IMR-90 (cell line): Measurements from ENCODE around the gene JPT1. TPM values are rescaled to one million over a fixed set of nuclear protein-coding genes. Genes with fewer than 3 reads are reported as not detected.

ENCODE experiments used
- ATAC-seq: fragments of 200-7000 bp; cut with Tn5 transposase; 2 replicates; pipeline ENCODE4 v1.9.1; 2020; ENCODE audit warnings: low read depth, mild to moderate bottlenecking, moderate library complexity
- BruUV-seq: library from RNA; stranded (reverse); fragments of 400-500 nt; replicated peaks from 2 replicates; lab custom pipeline; 2021; lab: Mats Ljungman, UMichigan
- CTCF ChIA-PET: fragments of 300-600 bp; formaldehyde crosslinking; extraction: SDS; loops from one replicate; lab custom pipeline; 2021; ENCODE audit warnings: antibody characterized with exemption; lab: Yijun Ruan, JAX
- POLR2A ChIA-PET: fragments of 300-600 bp; sonication (Branson Sonifier 250); formaldehyde crosslinking; loops from one replicate; lab custom pipeline; 2022; ENCODE audit warnings: antibody characterized with exemption; ENCODE audit not compliant: unreplicated experiment; lab: Charles Lee
- DNase-seq: peaks from one replicate; pipeline ENCODE4 v3.0.0; 2013
- H2AFZ ChIP-seq: replicated peaks from 2 replicates; pipeline ENCODE3; 2013; ENCODE audit warnings: low read length, mild to moderate bottlenecking; ENCODE audit not compliant: poor library complexity
- H2AK5ac ChIP-seq: 2 replicates; pipeline ENCODE4 v1.6.1; 2013; ENCODE audit warnings: low read depth, low read length, inconsistent platforms
- H2AK9ac ChIP-seq: replicated peaks from 2 replicates; pipeline ENCODE3; 2013; ENCODE audit warnings: mild to moderate bottlenecking, low read depth, low read length, moderate library complexity; ENCODE audit not compliant: poor library complexity
- H2BK120ac ChIP-seq: 2 replicates; pipeline ENCODE4 v1.6.1; 2013; ENCODE audit warnings: low read depth, low read length, inconsistent platforms
- H2BK15ac ChIP-seq: 3 replicates; pipeline ENCODE4 v1.6.1; 2013; ENCODE audit warnings: low read depth, low read length, inconsistent platforms
- H2BK20ac ChIP-seq: 2 replicates; pipeline ENCODE4 v1.6.1; 2013; ENCODE audit warnings: low read depth, mild to moderate bottlenecking, inconsistent platforms, low read length, moderate library complexity
- H2BK5ac ChIP-seq: 2 replicates; pipeline ENCODE4 v1.6.1; 2013; ENCODE audit warnings: mild to moderate bottlenecking, low read depth, low read length, inconsistent platforms; ENCODE audit not compliant: poor library complexity, severe bottlenecking
- H3K14ac ChIP-seq: replicated peaks from 2 replicates; pipeline ENCODE4 v1.6.1; 2013; ENCODE audit warnings: low read depth, low read length, inconsistent platforms
- H3K18ac ChIP-seq: 2 replicates; pipeline ENCODE4 v1.6.1; 2013; ENCODE audit warnings: low read depth, low read length, control low read depth
- H3K23ac ChIP-seq: 2 replicates; pipeline ENCODE4 v1.6.1; 2013; ENCODE audit warnings: low read depth, low read length, inconsistent platforms
- H3K27ac ChIP-seq: 2 replicates; pipeline ENCODE4 v1.5.1; 2013; ENCODE audit warnings: mild to moderate bottlenecking, control low read depth, low read length; ENCODE audit not compliant: insufficient read depth
- H3K27me3 ChIP-seq: 2 replicates; pipeline ENCODE4 v1.6.1; 2013; ENCODE audit warnings: low read length; ENCODE audit not compliant: control insufficient read depth, insufficient read depth
- H3K36me3 ChIP-seq: 2 replicates; pipeline ENCODE4 v1.6.1; 2013; ENCODE audit warnings: low read length, mixed read lengths; ENCODE audit not compliant: control insufficient read depth, insufficient read depth
- H3K4ac ChIP-seq: 2 replicates; pipeline ENCODE4 v1.6.1; 2013; ENCODE audit warnings: low read depth, low read length, inconsistent platforms
- H3K4me1 ChIP-seq: 2 replicates; pipeline ENCODE4 v1.6.1; 2013; ENCODE audit warnings: low read length, mixed read lengths; ENCODE audit not compliant: control insufficient read depth, insufficient read depth
- H3K4me2 ChIP-seq: 2 replicates; pipeline ENCODE4 v1.6.1; 2013; ENCODE audit warnings: low read depth, mild to moderate bottlenecking, control low read depth, low read length, moderate library complexity
- H3K4me3 ChIP-seq: 2 replicates; pipeline ENCODE4 v1.5.1; 2013; ENCODE audit warnings: low read depth, mild to moderate bottlenecking, control low read depth, low read length, moderate library complexity; ENCODE audit not compliant: insufficient read depth
- H3K56ac ChIP-seq: 2 replicates; pipeline ENCODE4 v1.6.1; 2013; ENCODE audit warnings: low read length, inconsistent platforms; ENCODE audit not compliant: insufficient read depth; ENCODE audit errors: extremely low read depth
- H3K79me1 ChIP-seq, 2 experiments: 2 replicates each; pipeline ENCODE4 v1.6.1; 2013; ENCODE audit warnings: low read length in 2 of 2, inconsistent platforms in 1 of 2, low read depth in 1 of 2
- H3K9ac ChIP-seq: 2 replicates; pipeline ENCODE4 v1.6.1; 2013; ENCODE audit warnings: low read depth, low read length, control low read depth
- H3K9me1 ChIP-seq: 2 replicates; pipeline ENCODE4 v1.6.1; 2013; ENCODE audit warnings: low read length, inconsistent platforms; ENCODE audit not compliant: insufficient read depth
- H3K9me3 ChIP-seq: 2 replicates; pipeline ENCODE4 v1.6.1; 2013; ENCODE audit warnings: low read length; ENCODE audit not compliant: control insufficient read depth, insufficient read depth
- H4K20me1 ChIP-seq: 2 replicates; pipeline ENCODE4 v1.6.1; 2013; ENCODE audit warnings: low read length, inconsistent platforms; ENCODE audit not compliant: insufficient read depth
- H4K5ac ChIP-seq: 2 replicates; pipeline ENCODE4 v1.6.1; 2013; ENCODE audit warnings: mild to moderate bottlenecking, low read depth, low read length, control low read depth
- H4K8ac ChIP-seq, 2 experiments: 2 replicates each; pipeline ENCODE4 v1.6.1; 2013; ENCODE audit warnings: low read depth in 2 of 2, low read length in 2 of 2, control low read depth in 1 of 2, inconsistent platforms in 1 of 2
- H4K91ac ChIP-seq: 2 replicates; pipeline ENCODE4 v1.6.1; 2013; ENCODE audit warnings: low read depth, low read length, inconsistent platforms; ENCODE audit not compliant: insufficient read depth
- CHD1 ChIP-seq: IDR thresholded peaks from 2 replicates; pipeline ENCODE4 v1.6.1; 2012; ENCODE audit warnings: low read depth, low read length, improper control_type of control experiment
- MAFK ChIP-seq: IDR thresholded peaks from 2 replicates; pipeline ENCODE4 v1.6.1; 2012; ENCODE audit warnings: low read depth, low read length, improper control_type of control experiment
- MXI1 ChIP-seq: IDR thresholded peaks from 2 replicates; pipeline ENCODE4 v1.6.1; 2012; ENCODE audit warnings: low read depth, mild to moderate bottlenecking, low read length, moderate library complexity, borderline replicate concordance
- SMC3 ChIP-seq: fragments of 150-350 bp; IDR thresholded peaks from 2 replicates; pipeline ENCODE4 v1.6.1; 2016; ENCODE audit warnings: low read depth, mild to moderate bottlenecking, antibody characterized with exemption, low read length, moderate library complexity
- WGBS, 2 experiments: methylation state at CpG; one replicate each; pipeline versions ENCODE4 v1.1.5 to v1.1.7; 2013; ENCODE audit warnings: missing lambda C conversion rate in 2 of 2; ENCODE audit not compliant: insufficient read length in 1 of 2; ENCODE audit errors: extremely low coverage in 2 of 2; 5-methylcytosine and 5-hydroxymethylcytosine counted together
- dilution Hi-C: fragments of 300-500 bp; cut with HindIII; formaldehyde crosslinking; loops from one replicate; pipeline ENCODE4 v1.14.3; 2018; ENCODE audit warnings: low sequenced_read_pairs; ENCODE audit not compliant: unreplicated experiment
- in situ Hi-C: fragments of 300-500 bp; cut with MboI; formaldehyde crosslinking; loops from 3 replicates; pipeline ENCODE4 v1.14.3; 2019; ENCODE audit warnings: low sequenced_read_pairs, inconsistent platforms, mixed read lengths
- intact Hi-C: fragments of 100-400 bp; cut with micrococcal nuclease; formaldehyde crosslinking; loops from 2 replicates; pipeline ENCODE4 v1.10.0; 2022
- polyA plus RNA-seq, 3 experiments: library from polyadenylated mRNA; depleted of rRNA; stranded (reverse); fragments of >200 nt; gene quantifications; 2 replicates each; pipeline ENCODE4 v1.2.3, GENCODE V29; 2012; ENCODE audit warnings: low replicate concordance in 1 of 3
- total RNA-seq: library from RNA; depleted of rRNA; stranded (reverse); fragments of >200 nt; gene quantifications from 2 replicates; pipeline ENCODE4 v1.2.3, GENCODE V29; 2012

The JPT1 gene
- total and polyA plus RNA-seq, 2 of the 4 experiments (the other 2 are of a cell fraction) = 118 to 272 TPM

GRCh38 chr17:75188614-75189013 lies 34.3 kb upstream of the JPT1 start:
- H3K79me1 ChIP-seq = peaks cover 3 to 7% of the 10 kb centered on the region in 2 experiments; a peak in 3 of 4 replicates
- no peaks in the 10 kb centered on the region for H4K20me1 ChIP-seq
- no peak overlapping the region for H2AK9ac ChIP-seq
- H2BK15ac ChIP-seq = no peak overlapping the region
- no peak overlapping the region for H2AFZ ChIP-seq
- no peak overlapping the region for H3K4ac ChIP-seq
- no peak overlapping the region for H3K4me3 ChIP-seq
- H4K8ac ChIP-seq = no peak overlapping the region
- H2BK5ac ChIP-seq = no peak overlapping the region
- no peak overlapping the region for H3K4me2 ChIP-seq
- no peak overlapping the region for H3K18ac ChIP-seq
- no peak overlapping the region for H2BK20ac ChIP-seq
- dilution Hi-C loops (no loop called here), intact Hi-C loops (no loop called here), in situ Hi-C loops (no loop called here)
- H3K56ac ChIP-seq = no peak overlapping the region
- no peak overlapping the region for H4K5ac ChIP-seq
- H3K36me3 ChIP-seq = no peaks in the 10 kb centered on the region
- H3K4me1 ChIP-seq = peaks cover 1% of the 10 kb centered on the region; the same call in 1 of the 2 replicates
- no peak overlapping the region for H4K91ac ChIP-seq
- H3K9me1 ChIP-seq = 0 out of 2 replicates have a peak, but pooled peaks cover 3% of the 10 kb centered on the region
- ChIA-PET CTCF (no interaction called here), POLR2A (no interaction called here)
- ATAC-seq (no peak), DNase-seq (no peak)
- no peak overlapping the region for H3K9ac ChIP-seq
- H3K27me3 ChIP-seq = no peaks in the 10 kb centered on the region
- H3K27ac ChIP-seq = no peak overlapping the region
- no peaks in the 10 kb centered on the region for H3K9me3 ChIP-seq
- no CpG with 5 or more reads among the region's 6 CpGs for WGBS, 2 experiments
- no TSS peak for BruUV-seq
- H2BK120ac ChIP-seq = no peak overlapping the region
- H2AK5ac ChIP-seq = no peak overlapping the region
- TF ChIP-seq MAFK (no peak), MXI1 (no peak), CHD1 (no peak), SMC3 (no peak)
- H3K23ac ChIP-seq = no peak overlapping the region
- no peak overlapping the region for H3K14ac ChIP-seq
